ENCODE results near the gene PXDN.

DNA sequence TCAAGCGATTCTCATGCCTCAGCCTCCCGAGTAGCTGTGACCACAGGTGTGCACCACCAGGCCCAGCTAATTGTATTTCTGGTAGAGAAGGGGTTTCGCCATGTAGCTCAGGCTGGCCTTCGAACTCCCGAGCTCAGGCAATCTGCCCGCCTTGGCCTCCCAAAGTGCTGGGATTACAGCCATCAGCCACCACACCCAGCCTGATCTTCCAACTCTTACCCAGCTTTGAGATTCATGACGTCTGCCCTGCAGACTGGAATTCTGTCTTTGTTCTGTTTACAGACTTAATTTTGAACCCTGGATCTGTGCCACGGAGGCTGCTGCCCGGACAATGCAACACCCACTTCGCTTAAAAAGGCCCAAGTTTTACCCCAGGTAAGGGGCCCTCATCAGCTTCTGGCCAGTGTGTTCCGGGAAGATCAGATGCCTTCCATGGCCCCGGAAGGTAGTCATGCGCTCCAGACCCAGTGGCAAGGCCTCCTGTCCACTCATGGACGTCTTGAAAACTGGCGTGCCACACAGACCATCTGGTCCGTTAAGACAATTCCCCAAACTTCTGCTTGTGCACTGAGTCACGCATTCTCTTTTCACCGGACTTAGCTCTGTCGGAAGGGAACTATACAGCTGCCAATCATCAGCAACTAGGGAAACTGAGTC, 5.5 kb downstream of the PXDN start:
- no peak for TF ChIP-seq POLR2A (IDR thresholded peaks at IDR 0.05)
- TF ChIP-seq, protein P1, sequence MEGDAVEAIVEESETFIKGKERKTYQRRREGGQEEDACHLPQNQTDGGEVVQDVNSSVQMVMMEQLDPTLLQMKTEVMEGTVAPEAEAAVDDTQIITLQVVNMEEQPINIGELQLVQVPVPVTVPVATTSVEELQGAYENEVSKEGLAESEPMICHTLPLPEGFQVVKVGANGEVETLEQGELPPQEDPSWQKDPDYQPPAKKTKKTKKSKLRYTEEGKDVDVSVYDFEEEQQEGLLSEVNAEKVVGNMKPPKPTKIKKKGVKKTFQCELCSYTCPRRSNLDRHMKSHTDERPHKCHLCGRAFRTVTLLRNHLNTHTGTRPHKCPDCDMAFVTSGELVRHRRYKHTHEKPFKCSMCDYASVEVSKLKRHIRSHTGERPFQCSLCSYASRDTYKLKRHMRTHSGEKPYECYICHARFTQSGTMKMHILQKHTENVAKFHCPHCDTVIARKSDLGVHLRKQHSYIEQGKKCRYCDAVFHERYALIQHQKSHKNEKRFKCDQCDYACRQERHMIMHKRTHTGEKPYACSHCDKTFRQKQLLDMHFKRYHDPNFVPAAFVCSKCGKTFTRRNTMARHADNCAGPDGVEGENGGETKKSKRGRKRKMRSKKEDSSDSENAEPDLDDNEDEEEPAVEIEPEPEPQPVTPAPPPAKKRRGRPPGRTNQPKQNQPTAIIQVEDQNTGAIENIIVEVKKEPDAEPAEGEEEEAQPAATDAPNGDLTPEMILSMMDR (IDR thresholded peaks at IDR 0.05), result no peak

Data from heart left ventricle (tissue), 13 donors.